Cardiac septum (tissue), 1 donor: ENCODE data around the gene PRXL2B. TPM values are rescaled to one million over a fixed set of nuclear protein-coding genes. Genes with fewer than 3 reads are reported as not detected.

Experiments used
- DNase-seq: peaks from one replicate; pipeline ENCODE4 v3.0.0-alpha.2; 2020; ENCODE audit warnings: low spot score
- intact Hi-C: fragments of 100-400 bp; cut with DNase I; formaldehyde crosslinking; loops from one replicate; pipeline ENCODE4 v1.14.0; 2022
- total RNA-seq: library from RNA; stranded (reverse); fragmentation: NEBNext Ultra II Directional; extraction: Animal tissue kit (Norgen Biotek cat#: 25700); gene quantifications from one replicate; pipeline ENCODE4 v1.2.1, GENCODE V29; 2021
- donor health status: DM: no; HTN: no; CAD: no.

Gene PRXL2B
- total RNA-seq, 1 donor from 2014 or later = 3.4 TPM

- intact Hi-C loops = no loop called here
- peak; percentile 64 for DNase-seq
These were observed 41.8 kb downstream of the PRXL2B start for GRCh38 chr1:2628191-2628932.

DNA sequence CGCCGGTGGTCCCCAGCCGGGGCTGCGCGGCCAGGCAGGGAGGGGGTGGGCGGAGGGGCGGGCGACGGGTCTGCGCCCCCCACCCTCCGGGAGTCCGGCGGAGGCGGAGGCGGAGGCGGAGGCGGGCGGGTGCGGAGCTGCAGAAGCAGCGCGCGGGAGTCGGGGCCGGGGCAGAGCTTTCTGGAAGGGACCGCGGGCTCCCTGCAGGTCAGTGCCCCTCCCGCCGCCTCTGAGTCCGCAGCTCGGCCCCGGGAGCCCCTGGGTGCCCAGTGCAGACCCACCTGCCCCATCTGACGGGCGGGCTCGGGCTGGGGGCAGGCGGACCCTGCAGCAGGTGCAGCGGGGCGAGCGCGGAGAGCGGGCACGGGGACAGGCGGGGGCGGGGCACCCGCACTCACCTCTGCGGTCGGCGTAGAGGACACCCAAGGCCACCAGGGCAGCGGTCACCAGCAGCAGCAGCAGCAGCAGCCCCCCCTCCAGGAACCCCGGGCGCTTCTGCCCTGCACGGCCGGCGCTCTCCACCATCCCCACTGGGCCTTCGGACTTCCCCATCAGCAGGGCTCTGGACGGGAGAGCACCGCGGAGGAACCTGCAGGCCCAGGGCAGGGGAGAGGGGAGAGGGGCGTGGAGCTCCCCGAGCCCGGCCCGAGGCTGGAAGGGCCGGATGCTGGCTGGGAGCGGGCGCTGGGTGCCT lies 42.5 kb downstream of the PRXL2B start:
- DNase-seq = peak; percentile 66
- intact Hi-C loops = no loop called here

- intact Hi-C loops = no loop called here
These were observed 43.3 kb downstream of the PRXL2B start for GRCh38 chr1:2629627-2630497.

DNA sequence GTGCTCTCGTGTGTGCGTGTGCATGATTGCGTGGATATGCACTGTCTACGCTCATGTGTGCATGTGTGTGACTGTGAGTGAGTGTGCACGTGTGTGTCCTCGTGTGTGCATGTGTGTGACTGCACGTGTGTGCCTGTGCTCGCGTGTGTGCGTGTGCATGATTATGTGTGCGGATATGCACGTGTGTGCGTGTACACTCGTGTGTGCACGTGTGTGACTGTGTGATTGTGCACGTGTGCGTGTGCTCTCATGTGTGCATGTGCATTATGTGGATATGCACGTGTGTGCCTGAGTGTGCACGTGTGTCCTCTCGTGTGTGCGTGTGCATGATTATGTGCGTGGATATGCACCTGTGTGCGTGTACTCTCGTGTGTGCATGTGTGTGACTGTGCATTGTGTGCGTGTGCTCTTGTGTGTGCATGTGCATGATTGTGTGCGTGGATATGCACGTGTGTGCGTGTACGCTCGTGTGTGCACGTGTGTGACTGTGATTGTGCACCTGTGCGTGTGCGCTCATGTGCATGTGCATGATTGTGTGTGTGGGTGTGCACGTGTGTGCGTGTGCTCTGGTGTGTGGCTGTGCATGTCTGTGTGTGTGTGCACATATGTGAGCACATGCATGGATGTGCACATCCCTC lies 44.0 kb downstream of the PRXL2B start:
- DNase-seq = peak; percentile 46
- intact Hi-C loops = no loop called here

More at GRCh38 chr1:2629627-2630497, 43.3 kb downstream of the PRXL2B start:
- DNase-seq = peak; percentile 24

DNA sequence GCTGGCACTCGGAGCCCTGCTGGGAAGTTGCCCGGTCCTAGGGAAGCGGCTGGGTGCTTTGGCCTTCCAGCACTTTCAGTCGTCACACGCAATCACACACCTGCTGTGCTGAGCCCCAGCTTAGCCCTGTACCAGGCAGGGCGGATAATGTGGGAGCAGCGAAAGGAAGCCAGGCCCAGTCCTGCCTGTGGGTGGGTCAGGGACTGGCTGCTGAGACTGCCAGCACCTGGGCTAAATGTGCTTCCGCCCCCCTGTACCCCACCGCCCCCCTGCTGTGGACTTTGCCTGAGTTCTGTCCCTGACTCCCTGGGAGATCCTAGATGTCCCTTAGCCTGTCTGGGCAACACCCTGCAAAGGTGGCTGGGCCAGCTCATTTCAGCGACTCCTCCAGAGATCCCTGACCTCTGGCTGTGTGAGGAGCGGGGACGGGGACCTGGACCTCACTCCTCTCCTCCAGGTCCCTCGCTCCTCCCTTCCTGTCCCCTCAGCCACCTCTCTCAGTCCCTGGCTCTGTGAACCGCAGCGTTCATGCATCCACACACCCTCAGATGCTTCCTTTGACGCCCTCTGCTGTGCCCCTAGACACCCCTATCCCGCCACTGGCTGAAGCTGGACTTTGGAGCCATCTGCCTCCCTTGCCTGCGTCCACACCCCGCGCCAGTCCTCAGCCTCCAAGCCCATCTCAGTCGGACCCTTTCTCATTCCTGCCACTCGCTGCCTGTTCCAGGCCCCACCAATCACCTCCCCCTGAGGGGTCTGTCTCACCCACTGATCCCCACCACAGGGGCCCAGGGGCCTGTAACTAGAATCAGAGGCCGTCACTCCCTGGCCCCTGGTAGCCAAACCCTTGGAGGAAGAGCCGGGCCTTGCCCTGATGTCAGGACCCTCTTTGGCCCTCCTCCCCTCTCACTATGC lies 44.8 kb downstream of the PRXL2B start:
- DNase-seq = peak; percentile 63
- intact Hi-C loops = no loop called here

DNA sequence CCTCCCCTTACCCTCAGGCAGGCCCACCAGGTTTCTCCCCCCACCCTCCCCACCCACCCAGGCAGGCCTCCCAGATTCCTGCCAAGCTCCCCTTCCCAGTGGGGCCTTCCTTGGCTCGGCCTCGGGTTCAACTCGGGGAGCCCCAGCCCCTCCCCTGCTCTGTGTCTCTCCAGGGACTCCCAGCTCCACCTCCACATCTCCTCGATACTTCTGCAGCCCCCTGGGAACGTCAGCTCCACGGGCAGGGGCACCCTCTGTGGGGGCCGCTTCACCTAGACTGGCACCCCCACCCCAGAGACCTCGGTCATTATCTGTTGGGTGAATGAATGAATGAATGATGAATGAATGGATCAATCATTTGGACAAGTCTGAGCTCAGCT lies 45.5 kb downstream of the PRXL2B start:
- peak; percentile 49 for DNase-seq
- intact Hi-C loops = no loop called here

DNA sequence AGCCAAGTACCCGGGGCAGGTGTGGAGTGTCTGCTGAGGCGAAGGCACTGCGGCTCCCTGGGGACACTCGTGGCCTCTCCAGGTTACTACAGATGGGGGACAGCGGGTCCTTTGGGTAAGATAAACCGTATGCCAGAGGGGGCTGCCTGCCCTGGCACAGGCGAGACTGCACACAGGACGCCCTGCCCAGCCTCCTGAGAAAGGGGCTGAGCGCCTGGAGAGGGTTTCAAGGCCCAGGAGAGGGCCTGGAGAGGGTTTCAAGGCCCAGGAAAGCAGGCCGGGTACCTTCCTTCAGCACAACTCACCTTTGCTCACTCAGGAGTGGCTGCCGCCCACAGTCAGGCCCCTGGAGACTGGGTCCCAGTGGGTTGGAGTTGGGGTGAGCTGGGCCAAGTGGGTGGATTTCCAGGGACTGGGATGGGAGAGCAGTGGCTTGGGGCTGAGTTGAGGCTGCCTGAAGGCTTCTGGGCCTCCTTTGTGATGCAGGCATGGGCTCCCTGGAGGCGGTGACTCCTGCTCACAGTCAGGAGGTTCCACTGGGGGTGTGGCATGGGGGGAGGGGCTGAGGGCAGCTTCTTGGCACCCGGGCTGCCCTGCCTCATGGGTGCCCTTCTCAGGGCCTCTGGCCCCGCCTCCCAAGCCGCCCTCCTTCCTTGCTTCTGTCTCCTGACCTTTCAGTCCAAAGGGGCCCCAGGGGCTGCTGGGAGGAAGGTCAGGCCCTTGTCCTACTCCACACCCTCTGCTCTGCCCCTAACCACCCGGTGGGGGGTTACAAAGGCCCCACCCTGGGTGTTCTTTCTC lies 46.2 kb downstream of the PRXL2B start, which contains the start of gene MMEL1:
TSS of gene MMEL1 (minus strand) at position 456 of the 801 bp plus-strand sequence. CDS start 3,532 bp downstream, outside the sequence.
- intact Hi-C loops = no loop called here
- DNase-seq = peak; percentile 70

DNA sequence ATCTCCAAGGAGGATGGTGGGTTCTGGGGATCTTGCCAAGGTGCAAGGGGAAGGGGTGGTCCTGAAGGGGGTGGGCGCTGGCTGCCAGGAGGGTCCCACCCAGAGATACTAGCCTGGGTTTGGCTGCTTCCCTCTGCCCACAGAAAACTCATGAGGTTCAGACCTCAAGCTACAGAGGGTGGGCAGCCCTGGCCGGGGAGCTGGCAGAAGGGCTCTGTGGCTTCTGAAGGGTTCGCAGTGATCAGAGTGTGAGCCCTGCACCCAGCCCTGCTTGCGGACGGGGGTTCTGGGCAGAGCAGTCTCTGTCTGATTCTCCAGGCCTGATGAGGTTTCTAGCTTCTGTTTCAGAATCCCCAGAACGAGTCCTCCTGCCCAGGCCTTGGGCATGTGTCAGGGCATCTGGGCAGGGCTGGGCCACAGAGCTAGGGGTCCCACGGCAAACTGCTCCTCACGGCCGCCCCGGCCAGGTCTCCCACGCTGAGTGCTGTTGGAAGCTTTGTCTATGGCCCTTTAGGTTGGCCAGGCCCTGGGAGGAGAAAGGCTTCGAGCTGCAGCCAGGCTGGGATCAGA lies 46.9 kb downstream of the PRXL2B start:
- peak; percentile 53 for DNase-seq
- intact Hi-C loops = no loop called here

DNA sequence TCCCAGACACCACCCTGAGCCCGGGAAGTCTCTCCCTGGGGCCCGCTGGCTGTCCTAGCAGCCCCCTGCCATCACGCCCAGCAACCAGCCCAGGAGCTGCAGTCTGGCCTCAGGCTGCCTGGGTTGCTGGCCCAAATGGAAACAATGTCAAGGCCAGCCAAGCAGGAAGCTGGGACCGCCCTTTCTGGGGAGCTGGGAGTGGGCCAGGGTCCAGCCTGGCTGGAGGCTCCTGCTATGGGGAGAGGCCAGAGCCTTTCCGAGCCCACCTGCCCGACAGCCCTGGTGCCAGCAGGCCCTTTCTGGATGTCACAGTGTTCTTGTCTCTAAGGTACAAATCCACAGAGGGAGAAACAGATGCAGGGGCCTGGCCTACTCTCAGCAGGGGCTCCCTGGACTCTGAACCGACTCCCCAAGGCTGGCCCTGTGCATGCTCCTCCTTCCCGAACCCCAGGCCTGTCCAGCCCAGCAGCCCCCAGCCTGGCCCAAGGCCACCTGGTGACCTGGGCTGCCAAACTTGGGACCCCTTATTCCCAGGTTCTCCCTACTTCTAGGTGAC lies 47.4 kb downstream of the PRXL2B start:
- intact Hi-C loops = no loop called here

DNA sequence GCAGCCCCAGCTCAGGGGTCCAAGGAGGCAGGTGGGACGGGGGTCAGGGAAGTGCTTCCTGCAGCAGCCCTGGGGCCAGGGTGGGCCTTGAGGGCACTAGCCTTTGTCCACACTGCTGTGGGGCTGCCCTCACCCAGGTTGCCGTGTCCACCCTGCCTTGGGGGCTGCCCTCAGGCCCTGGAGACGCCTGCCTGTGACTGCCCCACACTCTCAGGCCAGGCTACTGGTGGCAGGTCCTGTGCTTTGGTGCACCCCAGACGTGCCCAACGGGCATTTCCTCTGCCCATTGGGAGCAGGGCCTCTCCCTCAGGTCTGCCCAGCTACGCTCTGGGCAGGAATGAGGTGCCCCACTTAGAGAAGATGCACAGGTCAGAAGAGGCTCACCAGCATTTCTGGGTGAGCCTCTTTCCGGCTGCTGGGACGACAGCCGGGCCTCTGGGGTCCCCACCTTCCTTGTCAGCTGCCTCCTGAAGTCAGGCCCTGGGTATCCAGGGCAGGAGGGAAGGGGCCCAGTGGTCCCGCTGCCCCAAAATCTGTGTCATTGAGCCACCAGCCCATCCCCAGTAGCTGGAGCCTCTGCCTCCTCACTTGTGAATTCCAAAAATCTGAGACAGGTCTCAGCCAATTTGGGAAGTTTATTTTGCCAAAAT lies 48.9 kb downstream of the PRXL2B start:
- peak; percentile 62 for DNase-seq
- intact Hi-C loops = no loop called here

More for the DNA sequence above, 47.4 kb downstream of the PRXL2B start:
- peak; percentile 35 for DNase-seq

DNA sequence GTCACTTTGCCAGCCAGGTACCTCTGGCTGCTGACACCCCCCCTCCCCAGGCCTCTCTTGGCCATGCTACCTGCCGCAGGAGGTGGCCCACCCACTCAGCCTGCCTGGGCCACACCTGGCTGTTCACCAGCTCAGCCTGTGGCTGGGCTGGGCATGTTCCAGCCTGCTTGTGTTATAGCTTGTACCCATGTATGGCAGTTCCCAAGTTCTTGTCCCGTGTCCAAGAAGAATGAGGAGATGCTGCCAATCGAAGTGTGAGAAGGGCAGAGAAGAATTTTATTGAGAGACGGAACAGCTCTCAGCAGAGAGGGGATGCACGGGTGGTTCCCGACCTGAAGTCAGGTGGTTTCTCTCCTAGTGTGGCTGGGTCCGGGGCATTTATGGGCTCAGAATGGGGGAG lies 50.2 kb downstream of the PRXL2B start:
- intact Hi-C loops = no loop called here
- peak; percentile 51 for DNase-seq

DNA sequence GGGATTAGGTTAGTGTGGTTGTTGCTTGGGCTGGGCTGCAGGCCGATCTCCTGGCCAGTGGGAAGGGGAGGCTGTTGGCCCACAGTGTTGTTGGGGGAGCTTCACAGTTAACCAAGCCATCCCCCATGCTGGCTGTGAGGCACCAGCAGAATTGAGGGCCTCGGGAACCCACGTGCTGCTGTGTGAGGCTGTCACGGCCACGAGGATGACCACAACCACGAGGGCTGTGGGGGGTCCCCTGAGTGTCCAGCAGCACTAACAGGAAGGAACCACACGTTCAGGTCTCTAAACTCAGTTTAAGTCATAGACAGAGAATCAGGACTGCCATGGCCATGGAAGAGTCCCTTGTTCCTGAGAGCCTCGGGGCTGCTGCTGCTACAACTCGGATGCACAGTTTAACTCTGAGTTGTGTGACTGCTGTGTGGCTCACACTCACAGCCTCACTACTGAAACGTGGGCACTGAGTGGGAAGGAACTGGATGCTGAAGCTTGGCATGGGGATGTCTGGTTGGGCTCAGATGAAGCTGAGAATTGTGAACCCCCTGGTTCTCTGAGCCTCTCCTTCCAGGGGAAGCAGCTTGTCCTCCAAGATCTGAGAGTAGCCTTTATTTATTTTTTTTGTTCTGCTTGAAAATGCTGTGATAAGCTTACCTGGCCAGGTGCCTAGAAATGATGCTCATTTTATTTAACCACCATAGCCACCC lies 51.0 kb downstream of the PRXL2B start:
- intact Hi-C loops = no loop called here
- peak; percentile 49 for DNase-seq

GRCh38 chr1:2638466-2639115 lies 52.0 kb downstream of the PRXL2B start:
- peak; percentile 50 for DNase-seq
- intact Hi-C loops = no loop called here

- intact Hi-C loops = no loop called here
- DNase-seq = peak; percentile 58
These were observed 52.6 kb downstream of the PRXL2B start for GRCh38 chr1:2639203-2639602.
